ENCODE data around the gene TMEM53. TPM values are rescaled to one million over a fixed set of nuclear protein-coding genes. Genes with fewer than 3 reads are reported as not detected.

TMEM53 gene
- total and polyA plus RNA-seq, 2 experiments from 2014 or later: 15.2 to 43.0 TPM

DNA sequence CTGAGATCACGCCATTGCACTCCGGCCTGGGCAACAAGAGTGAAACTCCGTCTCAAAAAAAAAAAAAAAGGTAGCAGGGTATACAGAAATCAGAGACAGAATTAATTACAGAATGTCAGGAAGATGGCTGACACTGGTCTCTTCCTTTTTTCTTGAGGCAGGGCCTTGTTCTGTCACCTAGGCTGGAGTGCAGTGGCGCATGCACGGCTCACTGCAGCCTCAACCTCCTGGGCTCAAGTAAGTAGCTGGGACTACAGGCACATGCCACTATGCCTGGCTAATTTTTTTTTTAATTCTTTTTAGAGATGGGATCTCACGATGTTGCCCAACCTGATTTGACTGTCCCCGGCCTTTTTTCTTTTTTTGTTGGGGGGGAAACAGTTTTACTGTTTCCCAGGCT lies 40.3 kb upstream of the TMEM53 start:
- no peak for DNase-seq (ENCODE audit: low read depth in 1 of 2, low spot score in 1 of 2)
- TF ChIP-seq CTCF (IDR thresholded peaks at IDR 0.05; ENCODE audit: low read depth, low read length): no peak
- H3K27me3 ChIP-seq: no peaks in the 10 kb centered on the region
- H3K36me3 ChIP-seq: no peaks in the 10 kb centered on the region
- no peak overlapping the region for H3K4me3 ChIP-seq
- no peaks in the 10 kb centered on the region for H3K9me3 ChIP-seq (ENCODE audit: low read depth)
- H3K4me1 ChIP-seq (ENCODE audit: low read depth): no peaks in the 10 kb centered on the region
- no peak overlapping the region for H3K27ac ChIP-seq

GRCh38 chr1:44713321-44713781 lies 39.1 kb upstream of the TMEM53 start:
- Histone ChIP-seq H3K4me1 (ENCODE audit: low read depth) (no peaks in the 10 kb centered on the region), H3K27ac (no peak overlapping the region)
- DNase-seq (ENCODE audit: low read depth in 1 of 2, low spot score in 1 of 2): no peak

DNA sequence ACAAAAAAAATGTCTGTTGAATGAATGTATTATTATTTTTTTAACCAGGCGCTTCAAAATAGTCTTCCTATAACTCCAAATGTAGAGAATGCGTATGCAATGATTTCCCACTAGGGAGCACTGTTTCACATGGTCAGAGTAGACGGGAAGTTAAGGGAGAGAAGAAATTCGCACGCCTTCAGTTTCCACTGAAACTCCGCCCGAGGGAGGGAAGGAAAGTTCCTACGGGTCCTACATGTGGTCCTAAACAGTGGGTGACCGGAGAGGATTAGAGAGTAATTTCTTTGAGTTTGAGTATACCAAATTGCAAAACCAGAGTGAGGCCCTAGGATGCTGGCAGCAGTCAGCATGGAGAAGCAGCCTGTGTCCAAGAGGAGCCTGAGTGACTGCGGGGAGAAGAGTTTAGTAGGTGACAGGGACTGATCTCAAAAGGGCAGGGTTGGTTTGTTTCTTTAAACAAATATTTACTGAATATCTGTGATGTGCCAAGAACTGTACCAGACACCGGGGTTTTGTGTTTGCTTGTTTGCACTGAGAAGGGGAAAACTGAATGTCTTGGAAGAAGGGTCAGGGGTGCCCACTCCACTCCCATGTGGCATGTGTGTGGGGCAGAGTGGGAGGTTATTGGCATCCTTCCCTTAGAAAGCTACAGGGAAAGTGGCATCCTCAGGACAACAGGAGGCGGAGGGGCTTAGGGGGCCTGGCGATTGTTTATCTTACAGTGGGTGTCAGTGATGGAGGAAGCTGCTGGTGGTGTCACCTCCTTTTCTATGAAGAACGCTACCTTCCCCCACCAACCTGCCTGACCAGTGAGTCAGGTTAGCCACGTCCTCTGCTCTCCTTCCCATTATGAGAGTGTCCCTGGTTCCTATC lies 33.9 kb upstream of the TMEM53 start:
- TF ChIP-seq CTCF (IDR thresholded peaks at IDR 0.05; ENCODE audit: low read depth, low read length): peak; percentile 76
- no peaks in the 10 kb centered on the region for H3K4me1 ChIP-seq (ENCODE audit: low read depth)
- no peak overlapping the region for H3K27ac ChIP-seq
- H3K4me3 ChIP-seq: no peak overlapping the region
- no peaks in the 10 kb centered on the region for H3K36me3 ChIP-seq
- H3K27me3 ChIP-seq: no peaks in the 10 kb centered on the region
- H3K9me3 ChIP-seq (ENCODE audit: low read depth): no peaks in the 10 kb centered on the region
- peak; percentile 47 to 71 for DNase-seq (ENCODE audit: low read depth in 1 of 2, low spot score in 1 of 2)

More at GRCh38 chr1:44713321-44713781, 39.1 kb upstream of the TMEM53 start:
- Histone ChIP-seq H3K4me3 (no peak overlapping the region), H3K27me3 (no peaks in the 10 kb centered on the region), H3K36me3 (no peaks in the 10 kb centered on the region), H3K9me3 (ENCODE audit: low read depth) (no peaks in the 10 kb centered on the region)
- TF ChIP-seq CTCF (IDR thresholded peaks at IDR 0.05; ENCODE audit: low read depth, low read length): no peak

DNA sequence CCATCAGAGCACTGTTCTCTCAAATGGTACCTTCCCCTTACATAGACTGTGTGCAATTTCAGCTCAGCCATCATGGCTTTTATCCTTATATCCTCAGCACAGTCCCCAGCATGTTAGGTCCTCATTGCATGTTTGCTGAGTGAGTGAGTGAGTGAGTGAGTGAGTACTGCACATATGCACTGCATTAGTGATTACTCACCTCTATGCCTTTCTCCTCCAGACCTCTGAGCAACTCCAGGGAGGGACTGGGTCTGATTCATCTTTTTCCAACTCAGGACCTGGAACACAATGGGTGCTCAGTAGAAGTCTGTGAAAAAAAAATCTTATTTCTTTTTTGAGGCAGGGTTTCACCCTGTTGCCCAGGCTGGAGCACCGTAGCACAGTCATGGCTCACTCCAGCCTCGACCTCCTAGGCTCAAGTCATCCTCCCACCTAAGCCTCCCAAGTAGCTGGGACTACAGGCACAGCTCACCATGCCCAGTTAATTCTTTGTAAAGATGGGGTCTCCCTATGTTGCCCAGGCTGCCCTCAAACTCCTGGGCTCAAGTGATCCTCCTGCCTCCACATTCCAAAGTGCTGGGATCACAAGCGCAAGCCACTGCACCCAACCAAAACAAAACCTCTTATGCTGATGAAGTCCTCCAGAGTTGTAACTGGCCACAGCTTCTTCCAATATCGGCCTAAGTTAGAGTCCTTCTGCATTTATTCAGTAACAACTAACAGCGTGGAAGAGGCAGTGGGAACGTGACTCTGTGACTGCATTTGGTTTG lies 33.0 kb upstream of the TMEM53 start:
- peak in 1 of 2 donors; percentile 68 for DNase-seq (ENCODE audit: low read depth in 1 of 2, low spot score in 1 of 2)
- Histone ChIP-seq H3K36me3 (no peaks in the 10 kb centered on the region), H3K27me3 (no peaks in the 10 kb centered on the region), H3K9me3 (ENCODE audit: low read depth) (no peaks in the 10 kb centered on the region), H3K4me3 (no peak overlapping the region), H3K4me1 (ENCODE audit: low read depth) (no peaks in the 10 kb centered on the region), H3K27ac (no peak overlapping the region)
- no peak for TF ChIP-seq CTCF (IDR thresholded peaks at IDR 0.05; ENCODE audit: low read depth, low read length)

DNA sequence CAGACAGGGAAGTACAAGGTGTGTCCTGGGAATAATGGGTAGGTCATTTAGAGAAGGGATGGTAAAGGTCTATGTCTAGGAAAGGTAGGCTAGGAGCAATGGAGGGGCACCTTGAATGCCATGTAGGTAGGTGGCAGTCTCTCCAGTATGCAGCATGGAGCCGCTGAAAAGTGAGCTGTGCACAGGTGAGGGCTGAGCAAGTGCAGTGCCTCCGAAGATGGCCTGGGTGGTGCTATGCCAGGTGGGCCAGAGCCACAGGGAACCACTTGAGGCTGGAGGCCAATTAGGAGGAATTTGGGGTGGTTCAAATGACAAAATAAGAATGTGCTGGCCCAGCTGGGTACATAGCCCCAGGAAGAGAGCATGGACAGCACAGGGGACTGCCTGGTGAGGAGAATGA lies 31.7 kb upstream of the TMEM53 start:
- Histone ChIP-seq H3K36me3 (no peaks in the 10 kb centered on the region), H3K27me3 (no peaks in the 10 kb centered on the region)
- TF ChIP-seq CTCF (IDR thresholded peaks at IDR 0.05; ENCODE audit: low read depth, low read length): no peak

More for the DNA sequence above, 31.7 kb upstream of the TMEM53 start:
- Histone ChIP-seq H3K4me3 (no peak overlapping the region), H3K9me3 (ENCODE audit: low read depth) (no peaks in the 10 kb centered on the region), H3K4me1 (ENCODE audit: low read depth) (no peaks in the 10 kb centered on the region), H3K27ac (no peak overlapping the region)
- DNase-seq (ENCODE audit: low read depth in 1 of 2, low spot score in 1 of 2): no peak
